ENCODE results near the gene SP110. TPM values are rescaled to one million over a fixed set of nuclear protein-coding genes. Genes with fewer than 3 reads are reported as not detected.

Gene SP110
- total and polyA plus RNA-seq, 11 donors = 7.1 to 44.7 (median 8.3) TPM

DNA sequence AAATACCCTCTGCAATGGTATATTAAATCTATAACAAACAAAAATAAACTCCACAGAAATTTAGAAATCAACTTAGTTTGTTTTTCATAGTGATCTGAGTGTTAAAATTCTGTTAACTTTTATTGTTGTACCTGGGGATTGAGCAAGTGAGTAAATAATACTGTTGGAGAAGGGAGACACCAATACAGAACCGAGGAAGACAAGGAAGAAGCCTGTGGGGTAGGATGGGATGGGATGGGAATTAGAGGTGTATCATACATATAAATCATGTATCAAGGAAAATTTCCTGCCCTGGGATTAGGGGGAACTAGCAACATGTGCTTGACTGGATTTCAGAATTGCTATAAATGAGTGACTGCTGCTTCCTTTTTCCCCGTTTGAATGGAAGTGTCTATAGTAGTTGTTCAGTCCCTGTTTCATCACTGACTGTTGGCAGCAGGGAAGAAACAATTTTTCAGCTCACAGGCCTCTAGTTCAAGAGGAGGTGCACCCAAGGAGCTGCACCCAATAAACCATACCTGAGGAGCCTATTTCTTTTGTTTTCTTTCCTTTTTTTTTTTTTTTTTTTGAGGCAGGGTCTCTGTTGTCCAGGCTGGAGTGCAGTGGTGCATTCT, 53.1 kb downstream of the SP110 start:
- Histone ChIP-seq H3K4me3 (no peak overlapping the region), H3K4me1 (peaks cover 0 to 8% (median 0%) of the 10 kb centered on the region in 12 donors), H3K9me3 (no peaks in the 10 kb centered on the region), H3K36me3 (peaks cover 0 to 72% (median 0%) of the 10 kb centered on the region in 9 donors), H3K27me3 (no peaks in the 10 kb centered on the region), H3K27ac (no peak overlapping the region)
- WGBS, 4 donors = 76 to 89% (median 85%) methylated on average over 2 of the region's 2 CpGs
- intact Hi-C loops (cut with DNase I) = loop anchor here in 2 of 10 donors (10.0 kb wide), 1 partner anchor 438 kb away; no protein-coding TSS in a partner anchor
- no peak for ATAC-seq
- TF ChIP-seq, protein P1, sequence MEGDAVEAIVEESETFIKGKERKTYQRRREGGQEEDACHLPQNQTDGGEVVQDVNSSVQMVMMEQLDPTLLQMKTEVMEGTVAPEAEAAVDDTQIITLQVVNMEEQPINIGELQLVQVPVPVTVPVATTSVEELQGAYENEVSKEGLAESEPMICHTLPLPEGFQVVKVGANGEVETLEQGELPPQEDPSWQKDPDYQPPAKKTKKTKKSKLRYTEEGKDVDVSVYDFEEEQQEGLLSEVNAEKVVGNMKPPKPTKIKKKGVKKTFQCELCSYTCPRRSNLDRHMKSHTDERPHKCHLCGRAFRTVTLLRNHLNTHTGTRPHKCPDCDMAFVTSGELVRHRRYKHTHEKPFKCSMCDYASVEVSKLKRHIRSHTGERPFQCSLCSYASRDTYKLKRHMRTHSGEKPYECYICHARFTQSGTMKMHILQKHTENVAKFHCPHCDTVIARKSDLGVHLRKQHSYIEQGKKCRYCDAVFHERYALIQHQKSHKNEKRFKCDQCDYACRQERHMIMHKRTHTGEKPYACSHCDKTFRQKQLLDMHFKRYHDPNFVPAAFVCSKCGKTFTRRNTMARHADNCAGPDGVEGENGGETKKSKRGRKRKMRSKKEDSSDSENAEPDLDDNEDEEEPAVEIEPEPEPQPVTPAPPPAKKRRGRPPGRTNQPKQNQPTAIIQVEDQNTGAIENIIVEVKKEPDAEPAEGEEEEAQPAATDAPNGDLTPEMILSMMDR (IDR thresholded peaks at IDR 0.05) = no peak
- TF ChIP-seq POLR2A (IDR thresholded peaks at IDR 0.05) = no peak
- no peak for DNase-seq

DNA sequence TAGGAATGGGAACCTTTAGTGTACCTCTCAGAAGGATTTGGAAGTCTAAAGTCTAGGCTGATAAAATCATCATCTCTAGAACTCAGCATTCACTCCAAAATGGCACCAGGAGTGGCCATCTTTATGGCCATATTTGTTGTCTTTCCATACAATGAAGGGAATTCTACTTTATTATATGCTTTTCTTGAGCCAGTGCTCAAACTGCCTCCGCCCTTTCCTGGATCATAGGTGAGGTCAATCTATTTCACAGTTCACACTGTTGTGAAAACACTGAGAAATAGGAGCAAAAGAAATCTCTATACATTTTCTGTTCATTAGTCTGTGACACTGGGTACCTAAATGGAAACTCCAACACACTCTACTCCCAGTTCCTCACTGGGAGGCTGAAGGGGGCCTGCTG, 55.6 kb downstream of the SP110 start:
- no peak for DNase-seq
- Histone ChIP-seq H3K27me3 (no peaks in the 10 kb centered on the region), H3K4me3 (no peak overlapping the region), H3K36me3 (peaks cover 0 to 48% (median 0%) of the 10 kb centered on the region in 9 donors), H3K9me3 (no peaks in the 10 kb centered on the region), H3K4me1 (peaks cover 0 to 4% (median 0%) of the 10 kb centered on the region in 12 donors), H3K27ac (no peak overlapping the region)
- intact Hi-C loops (cut with DNase I) = loop anchor here in 8 of 10 donors (5.0 to 10.0 kb wide), 5 partner anchors 97 to 448 kb away; partner anchors contain the start of gene SLC16A14 (in 2 of the 8)
- WGBS, 4 donors = 88 to 100% (median 95%) methylated on average over 1 of the region's 1 CpG
- TF ChIP-seq POLR2A (IDR thresholded peaks at IDR 0.05) = no peak
- TF ChIP-seq, protein P1 (IDR thresholded peaks at IDR 0.05) = no peak
- no peak for ATAC-seq

DNA sequence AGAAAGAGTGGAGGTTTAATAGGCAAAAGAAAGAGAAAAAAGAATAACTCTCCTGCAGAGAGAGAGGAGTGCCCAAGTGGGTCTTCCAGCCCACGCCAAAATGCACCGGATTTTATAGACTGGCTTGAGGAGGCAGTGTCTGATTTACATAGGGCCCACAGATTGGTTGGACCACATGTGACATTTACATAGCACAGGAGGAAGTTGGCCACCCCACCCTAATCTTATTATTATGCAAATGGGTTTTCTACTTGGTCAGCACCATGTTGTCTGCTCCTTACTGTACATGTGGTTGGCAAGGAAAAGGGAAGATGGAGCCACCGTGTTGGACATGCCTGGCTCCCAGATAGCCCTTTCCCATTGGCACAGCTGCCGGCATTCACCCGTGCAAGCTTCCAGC, 56.8 kb downstream of the SP110 start:
- H3K4me1 ChIP-seq = peaks cover 0 to 4% (median 0%) of the 10 kb centered on the region in 12 donors
- H3K36me3 ChIP-seq = peaks cover 0 to 37% (median 0%) of the 10 kb centered on the region in 9 donors
- ATAC-seq (no peak), DNase-seq (no peak)
- H3K4me3 ChIP-seq = no peak overlapping the region
- no peak overlapping the region for H3K27ac ChIP-seq
- intact Hi-C loops (cut with DNase I) = loop anchor here in 8 of 10 donors (5.0 to 10.0 kb wide), 5 partner anchors 96 to 449 kb away; partner anchors contain the start of gene SLC16A14 (in 2 of the 8)
- no peaks in the 10 kb centered on the region for H3K9me3 ChIP-seq
- 61 to 67% (median 64%) methylated on average over 5 of the region's 5 CpGs for WGBS, 4 donors
- no peaks in the 10 kb centered on the region for H3K27me3 ChIP-seq
- TF ChIP-seq POLR2A (IDR thresholded peaks at IDR 0.05) = no peak
- TF ChIP-seq, protein P1 (IDR thresholded peaks at IDR 0.05) = no peak

DNA sequence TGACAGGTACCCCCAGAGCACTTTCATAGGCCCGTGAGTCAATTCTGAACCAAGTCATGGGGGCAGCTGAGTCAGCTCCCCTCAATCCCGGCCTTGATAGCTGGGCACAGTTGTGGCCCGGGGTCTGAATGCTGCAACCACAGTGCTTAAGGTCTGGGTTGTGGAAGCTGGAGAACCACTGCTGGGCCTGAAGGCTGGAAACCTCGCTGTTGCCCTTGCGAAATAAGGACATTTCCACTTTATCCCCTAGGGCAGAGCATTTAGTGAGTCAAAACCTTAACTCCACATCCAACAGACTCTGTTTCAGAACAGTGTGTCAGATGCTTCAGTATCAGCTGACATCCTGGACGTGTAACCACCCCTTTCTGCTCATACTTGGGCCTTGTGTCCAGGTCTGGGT, 58.6 kb downstream of the SP110 start:
- Histone ChIP-seq H3K27ac (no peak overlapping the region), H3K27me3 (no peaks in the 10 kb centered on the region), H3K9me3 (no peaks in the 10 kb centered on the region), H3K36me3 (peaks cover 0 to 20% (median 0%) of the 10 kb centered on the region in 9 donors), H3K4me3 (no peak overlapping the region), H3K4me1 (peaks cover 0 to 4% (median 0%) of the 10 kb centered on the region in 12 donors)
- 76 to 93% (median 89%) methylated on average over 6 of the region's 6 CpGs for WGBS, 4 donors
- ATAC-seq = no peak
- no peak for DNase-seq
- TF ChIP-seq POLR2A (IDR thresholded peaks at IDR 0.05) = no peak
- TF ChIP-seq, protein P1 (IDR thresholded peaks at IDR 0.05) = no peak
- intact Hi-C loops (cut with DNase I) = loop anchor here in 9 of 10 donors (2.0 to 10.0 kb wide), 8 partner anchors 92 to 451 kb away; partner anchors contain the start of gene SLC16A14 (in 3 of the 9)

All from heart left ventricle (tissue), 16 donors.